CD4-positive, alpha-beta T cell treated with Interleukin-17A for 1 hour (primary cell): Measurements from ENCODE around the gene SLC26A11.
"Not testable (repeated sequence)": the region's sequence is repeated elsewhere in the genome, so short reads cannot be mapped to it uniquely, and the experiment has no call there.

Experiments
- DNase-seq: peaks from one replicate; pipeline ENCODE4 v3.0.0-alpha.2; 2020

The SLC26A11 gene

GRCh38 chr17:80287806-80288567 is 67.8 kb downstream of the SLC26A11 start:
- DNase-seq = no peak

- DNase-seq = no peak
These were observed 69.4 kb downstream of the SLC26A11 start for GRCh38 chr17:80289616-80290015.

DNA sequence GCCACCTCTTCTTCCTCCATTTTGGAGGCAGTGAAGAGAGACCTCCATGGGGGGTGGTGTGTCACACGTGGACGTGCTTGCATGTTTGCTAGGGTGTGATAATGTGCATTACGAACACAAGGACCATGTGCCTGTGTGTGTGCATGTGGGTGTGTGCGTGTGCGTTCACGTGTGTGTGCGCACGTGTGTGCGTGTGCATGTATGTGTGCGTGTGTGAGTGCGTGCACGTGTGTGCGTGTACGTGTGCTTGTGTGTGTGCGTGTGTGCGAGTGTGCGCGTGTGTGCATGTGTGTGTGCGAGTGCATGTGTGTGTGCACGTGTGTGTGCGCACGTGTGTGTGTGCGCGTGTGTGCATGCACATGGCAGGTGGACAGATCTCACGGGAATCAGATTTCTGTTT is 69.9 kb downstream of the SLC26A11 start:
- DNase-seq = no peak

GRCh38 chr17:80291260-80291659 is 71.0 kb downstream of the SLC26A11 start:
- DNase-seq = no peak

- DNase-seq = no peak
These were observed 71.7 kb downstream of the SLC26A11 start for GRCh38 chr17:80291691-80292487.

GRCh38 chr17:80292521-80292971 is 72.3 kb downstream of the SLC26A11 start:
- no peak for DNase-seq

- no peak for DNase-seq
These were observed 74.0 kb downstream of the SLC26A11 start for GRCh38 chr17:80294210-80294609.

GRCh38 chr17:80294653-80295052 is 74.4 kb downstream of the SLC26A11 start:
- DNase-seq = no peak

- DNase-seq = no peak
These were observed 74.9 kb downstream of the SLC26A11 start for GRCh38 chr17:80295146-80295545.

DNA sequence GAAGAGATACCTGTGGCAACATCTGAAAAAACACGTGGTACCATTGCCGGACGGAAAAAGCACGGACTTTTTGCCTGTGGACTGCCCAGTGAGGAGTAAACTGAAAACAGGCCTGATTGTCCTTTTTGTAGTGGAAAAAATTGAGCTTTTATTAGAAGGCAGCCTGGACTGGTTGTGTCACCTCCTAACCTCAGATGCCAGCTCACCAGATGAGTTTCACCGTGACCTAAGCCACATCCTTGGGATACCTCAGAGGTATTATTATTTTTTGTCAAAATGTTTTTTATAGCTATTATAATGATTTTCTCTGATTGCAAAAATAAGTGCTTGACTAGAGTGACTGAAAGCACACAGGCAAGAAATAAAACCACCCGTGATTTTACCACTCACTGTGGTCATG is 75.3 kb downstream of the SLC26A11 start:
- DNase-seq = no peak

DNA sequence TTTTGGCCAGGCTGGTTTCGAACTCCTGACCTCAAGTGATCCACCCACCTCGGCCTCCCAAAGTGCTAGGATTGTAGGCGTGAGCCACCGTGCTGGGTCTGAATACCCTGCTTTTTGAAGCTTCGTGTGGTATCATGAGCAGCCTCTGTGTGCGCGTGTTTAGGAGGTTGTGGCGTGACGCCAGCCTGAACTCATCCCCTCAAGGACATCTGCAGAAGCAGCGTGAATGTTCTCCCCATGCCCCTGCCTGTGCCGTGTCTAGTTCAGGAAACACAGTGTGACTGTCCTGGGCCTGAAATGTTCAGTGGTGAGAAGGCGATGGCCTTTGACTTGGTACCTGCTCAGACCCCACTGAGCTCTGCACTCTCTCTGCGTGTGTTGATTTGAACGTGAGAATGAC is 76.0 kb downstream of the SLC26A11 start:
- no peak for DNase-seq

- DNase-seq = no peak
These were observed 77.9 kb downstream of the SLC26A11 start for GRCh38 chr17:80297996-80298560.

GRCh38 chr17:80299350-80300100 is 79.3 kb downstream of the SLC26A11 start:
- not testable (repeated sequence) for DNase-seq

DNA sequence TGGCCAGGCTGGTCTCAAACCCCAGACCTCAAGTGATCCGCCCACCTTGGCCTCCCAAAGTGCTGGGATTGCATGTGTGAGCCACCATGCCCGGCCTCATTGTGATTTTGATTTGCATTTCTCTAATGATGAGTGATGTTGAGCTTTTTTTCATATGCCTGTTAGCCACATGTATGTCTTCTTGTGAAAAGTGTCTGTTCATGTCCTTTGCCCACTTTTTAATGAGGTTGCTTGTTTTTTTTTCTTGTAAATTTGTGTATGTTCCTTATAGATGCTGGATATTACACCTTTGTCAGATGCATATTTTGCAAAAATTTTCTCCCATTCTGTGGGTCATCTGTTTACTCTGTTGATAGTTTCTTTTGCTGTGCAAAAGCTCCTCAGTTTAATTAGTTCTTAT is 80.5 kb downstream of the SLC26A11 start:
- DNase-seq = not testable (repeated sequence)
